GM04504 (cell line): ENCODE data around the gene BCO2.

Source experiments
- DNase-seq: peaks from one replicate; pipeline ENCODE4 v3.0.0-alpha.2; 2012; ENCODE audit warnings: low read depth

Gene BCO2

DNA sequence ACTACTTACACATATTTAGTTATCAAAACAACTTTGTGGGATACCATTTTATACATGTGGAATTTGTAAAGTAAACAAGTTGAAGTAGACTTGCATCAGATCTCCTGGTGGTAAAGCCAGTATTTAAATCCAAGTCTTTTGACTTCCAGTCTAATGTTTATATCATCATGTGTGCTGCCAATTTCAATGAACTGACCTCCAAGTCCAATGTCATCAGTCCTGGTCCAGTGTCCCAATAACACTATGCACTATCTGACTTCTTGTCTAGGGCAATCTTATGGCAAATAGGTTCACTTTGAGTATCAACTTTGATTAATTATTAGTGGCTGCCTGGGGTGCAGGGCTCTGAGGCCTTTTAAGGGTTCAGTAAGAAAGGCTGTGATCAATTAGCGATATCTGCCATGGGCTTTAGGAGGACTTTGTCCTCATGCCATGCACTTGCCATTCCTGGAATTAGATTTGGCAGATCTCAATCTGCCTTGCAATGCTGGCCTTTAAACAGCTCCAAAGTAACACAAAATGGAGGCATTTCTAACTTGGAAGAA, 41.3 kb downstream of the BCO2 start:
- DNase-seq, result no peak

GRCh38 chr11:112219476-112220232, 44.3 kb downstream of the BCO2 start:
- DNase-seq, result peak; percentile 49

GRCh38 chr11:112221274-112221835, 46.0 kb downstream of the BCO2 start:
- DNase-seq, result no peak

GRCh38 chr11:112222303-112222702, 47.0 kb downstream of the BCO2 start:
- no peak for DNase-seq

GRCh38 chr11:112223121-112223520, 47.8 kb downstream of the BCO2 start:
- DNase-seq, result no peak

DNA sequence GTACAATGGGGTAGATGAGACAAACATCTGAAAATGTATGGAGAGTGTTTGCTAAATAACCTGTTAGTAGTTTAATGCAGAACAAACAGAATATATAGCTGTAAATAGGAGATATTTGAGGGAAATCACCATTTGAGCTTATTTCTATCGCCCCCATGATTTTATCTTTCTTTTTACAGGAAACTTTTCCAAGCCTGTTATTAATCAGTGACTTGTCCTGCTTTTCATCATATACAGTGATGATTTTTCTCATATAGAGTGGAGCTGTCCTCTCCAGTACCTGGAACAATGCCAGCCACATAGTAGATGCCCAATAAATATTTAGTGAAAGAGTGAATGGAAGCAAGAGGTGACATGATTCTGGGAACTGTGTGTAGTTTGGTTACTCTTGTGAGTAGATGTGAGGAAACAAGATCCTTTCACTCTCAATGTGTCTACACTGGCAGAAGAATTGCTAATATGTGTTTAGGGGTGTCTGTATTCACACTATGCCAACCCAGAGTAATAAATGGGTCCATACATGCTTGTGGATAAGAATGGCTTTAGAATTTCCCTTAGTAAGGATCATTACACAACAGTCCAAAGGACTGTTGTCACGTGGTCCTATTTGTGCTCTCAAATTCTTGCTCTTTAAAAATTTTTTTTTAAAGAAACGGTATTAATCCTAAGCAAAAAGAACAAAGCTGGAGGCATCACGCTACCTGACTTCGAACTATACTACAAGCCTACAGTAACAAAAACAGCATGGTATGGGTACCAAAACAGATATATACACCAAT, 48.6 kb downstream of the BCO2 start:
- no peak for DNase-seq

DNA sequence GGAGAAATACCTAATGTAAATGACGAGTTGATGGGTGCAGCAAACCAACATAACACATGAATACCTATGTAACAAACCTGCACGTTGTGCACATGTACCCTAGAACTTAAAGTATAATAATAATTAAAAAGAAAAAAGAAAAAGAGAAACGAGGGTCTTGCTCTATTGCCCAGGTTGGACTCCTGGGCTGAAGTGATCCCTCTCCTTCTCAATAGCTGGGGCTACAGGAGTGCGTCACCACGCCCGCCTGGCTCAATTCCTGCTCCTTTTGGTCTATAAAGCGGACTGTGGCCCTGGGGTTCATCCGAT, 50.4 kb downstream of the BCO2 start:
- no peak for DNase-seq

DNA sequence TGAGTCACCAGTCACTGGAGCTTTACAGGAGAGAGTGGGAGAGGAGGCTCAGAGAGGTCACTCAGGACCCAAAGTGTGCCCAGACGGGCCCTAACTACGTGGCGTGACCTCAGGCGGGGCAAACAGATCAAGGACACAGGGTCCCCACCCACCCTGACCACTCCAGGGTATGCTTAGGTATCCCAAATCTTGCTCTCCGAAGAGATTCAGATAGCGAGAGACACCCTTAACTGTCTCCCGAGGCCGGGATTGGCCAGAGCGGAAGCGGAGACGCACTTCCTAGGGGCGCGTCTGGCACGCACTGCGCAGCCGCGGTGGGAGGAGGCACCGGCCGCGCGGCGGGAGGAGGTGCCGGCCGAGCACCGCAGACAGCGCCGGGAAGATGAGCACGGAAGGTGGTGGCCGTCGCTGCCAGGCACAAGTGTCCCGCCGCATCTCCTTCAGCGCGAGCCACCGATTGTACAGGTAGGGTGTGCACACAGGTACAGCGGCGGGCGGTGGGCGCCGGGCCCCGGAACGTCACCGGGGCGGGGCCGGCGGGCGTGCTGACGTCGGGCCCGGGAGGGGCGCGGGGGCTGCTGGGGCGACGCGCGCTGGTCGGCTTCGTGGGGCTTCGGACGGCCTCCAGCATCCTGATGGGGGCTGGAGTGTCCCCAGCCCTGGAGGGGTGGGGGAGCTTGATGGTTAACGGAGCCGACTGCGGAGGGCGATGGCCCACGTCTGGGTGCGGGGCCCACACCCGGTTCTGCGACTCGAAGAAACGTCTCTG, 50.9 kb downstream of the BCO2 start, which contains the start of gene PTS:
Gene PTS, plus strand, starts transcription at position 367 of the 769 bp plus-strand sequence. Its CDS starts 16 bp downstream, at position 383.
- DNase-seq, result peak; percentile 76

GRCh38 chr11:112226831-112227401, 51.6 kb downstream of the BCO2 start:
- DNase-seq, result no peak

DNA sequence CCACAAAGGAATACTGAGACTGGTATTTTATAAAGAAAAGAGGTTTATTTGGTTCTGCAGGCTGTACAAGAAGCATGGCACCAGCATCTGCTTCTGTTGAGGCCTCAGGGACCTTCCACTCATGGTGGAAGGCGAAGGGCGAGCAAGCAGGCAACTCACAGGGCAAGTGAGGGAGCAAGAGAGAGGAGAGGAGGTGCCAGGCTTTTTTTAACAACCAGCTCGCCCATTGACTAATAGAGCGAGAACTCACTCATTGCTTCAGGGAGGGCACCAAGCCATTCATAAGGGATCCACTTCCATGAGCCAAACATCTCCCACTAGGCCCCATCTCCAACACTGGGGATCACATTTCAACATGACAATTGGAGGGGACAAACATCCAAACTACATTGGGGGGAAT, 52.2 kb downstream of the BCO2 start:
- no peak for DNase-seq

DNA sequence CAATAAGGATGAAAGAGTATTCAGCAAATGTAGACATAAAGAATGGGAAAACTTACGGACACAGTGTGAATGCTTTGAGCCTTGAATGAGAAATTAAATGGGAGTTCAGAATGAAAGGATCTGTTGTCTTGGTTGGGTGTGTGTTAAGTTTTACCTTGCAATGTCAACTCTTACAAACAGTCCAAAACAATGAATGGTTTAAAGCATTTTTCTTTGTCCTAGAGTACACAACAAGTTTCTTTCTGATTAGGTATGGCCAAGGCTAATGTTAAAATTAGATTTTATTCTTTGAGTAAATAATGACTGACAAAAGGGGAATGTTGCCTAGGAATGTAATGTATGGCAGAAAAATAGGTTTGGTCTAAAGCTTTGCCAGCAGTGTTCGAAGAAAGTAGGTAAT, 53.4 kb downstream of the BCO2 start:
- DNase-seq, result no peak

GRCh38 chr11:112229159-112229558, 53.8 kb downstream of the BCO2 start:
- DNase-seq, result no peak

DNA sequence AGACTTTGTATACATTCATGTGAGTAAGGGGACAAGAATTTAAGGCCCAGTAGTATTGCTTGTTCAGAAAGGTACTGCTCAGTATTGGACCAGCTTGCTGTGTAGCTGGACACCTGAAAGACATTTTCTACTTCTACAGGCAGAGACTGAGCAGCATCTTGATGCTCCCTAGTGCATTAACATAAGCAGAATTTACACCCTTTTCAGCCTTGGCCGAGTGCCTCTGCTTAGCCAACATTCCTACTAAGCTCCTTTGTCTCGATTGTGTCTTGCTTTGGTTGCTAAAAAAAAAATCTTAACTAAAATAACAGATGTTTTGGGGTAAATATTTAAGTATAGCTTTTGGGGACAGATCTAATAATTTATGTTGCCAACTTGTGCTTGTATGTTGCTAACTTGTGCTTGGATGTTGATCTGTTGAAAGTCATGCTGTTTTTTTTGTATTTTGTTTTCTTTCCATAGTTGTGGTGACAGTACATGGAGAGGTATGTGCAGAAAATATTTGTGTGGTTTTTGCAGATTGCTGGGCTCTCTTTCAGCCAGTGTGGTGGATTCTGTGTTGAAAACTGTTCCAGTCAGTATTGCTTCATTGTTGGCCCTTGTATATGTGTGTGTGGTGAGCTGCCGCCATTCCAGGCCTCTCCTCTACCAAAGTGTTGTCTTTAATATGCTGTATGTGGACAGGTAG, 54.6 kb downstream of the BCO2 start:
- peak; percentile 76 for DNase-seq

DNA sequence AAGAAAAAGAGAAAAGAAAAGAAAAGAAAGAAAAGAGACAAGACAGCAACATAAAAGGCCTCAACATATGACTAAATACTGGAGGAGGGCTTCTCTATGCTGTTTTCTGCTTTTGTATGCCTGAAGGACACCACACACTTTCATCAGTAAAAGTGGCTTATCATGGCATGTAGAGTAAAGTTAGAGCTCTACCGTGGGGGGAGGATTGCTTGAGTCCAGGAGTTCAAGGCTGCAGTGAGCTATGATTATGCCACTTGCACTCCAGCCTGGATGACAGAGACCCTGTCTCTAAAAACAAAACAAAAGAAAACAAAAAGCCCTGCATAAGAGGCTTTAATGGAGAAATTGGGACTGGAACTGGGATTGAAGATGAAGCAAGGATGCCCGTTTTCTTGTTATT, 56.6 kb downstream of the BCO2 start:
- no peak for DNase-seq

DNA sequence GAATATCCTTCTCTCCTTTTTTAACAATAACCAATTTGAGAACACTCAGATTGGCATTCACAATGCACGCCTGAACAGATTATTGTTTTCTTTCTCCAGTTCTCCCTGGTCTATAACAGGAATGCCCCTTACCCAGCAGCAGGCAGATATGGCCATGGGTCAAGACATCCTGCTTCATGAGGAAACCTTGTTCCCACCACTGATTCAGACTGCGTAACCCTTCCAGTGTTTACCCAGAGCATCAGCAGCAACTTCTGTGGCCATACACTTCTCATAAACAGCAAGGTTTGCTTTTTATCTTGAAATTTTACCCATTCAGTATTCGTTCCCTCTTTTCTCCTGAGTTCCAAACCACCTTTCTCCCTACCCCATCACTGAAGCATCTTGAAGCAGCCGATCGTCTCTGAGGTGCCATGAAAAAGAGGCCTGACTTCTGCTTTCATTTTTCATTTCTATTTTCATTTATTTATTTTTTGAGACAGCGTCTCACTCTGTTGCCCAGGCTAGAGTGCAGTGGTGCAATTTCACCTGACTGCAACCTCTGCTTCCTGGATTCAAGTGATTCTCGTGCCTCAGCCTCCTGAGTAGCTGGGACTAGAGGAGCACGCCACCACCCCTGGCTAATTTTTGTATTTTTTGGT, 60.6 kb downstream of the BCO2 start:
- DNase-seq, result no peak

- DNase-seq, result no peak
These were observed 62.1 kb downstream of the BCO2 start for GRCh38 chr11:112237451-112237850.

DNA sequence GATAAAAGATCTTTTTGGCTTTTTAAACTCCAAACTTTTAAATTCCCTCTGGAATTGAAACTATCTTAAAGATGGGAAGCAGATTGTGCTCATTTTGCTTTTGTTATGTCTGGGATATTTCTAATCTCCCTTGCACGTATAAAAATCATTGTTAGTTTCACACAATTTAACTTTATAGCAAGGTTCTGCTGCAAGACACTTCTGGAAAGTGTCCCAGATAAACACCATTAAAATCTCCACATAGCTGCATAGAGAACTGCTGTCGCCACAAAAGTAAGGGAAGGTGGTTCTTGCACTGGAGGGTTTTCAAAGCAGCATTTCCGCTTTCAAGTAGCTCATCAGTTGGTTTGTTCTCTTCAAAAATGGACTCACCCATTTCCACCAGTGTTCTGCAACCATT, 62.7 kb downstream of the BCO2 start:
- DNase-seq, result no peak

DNA sequence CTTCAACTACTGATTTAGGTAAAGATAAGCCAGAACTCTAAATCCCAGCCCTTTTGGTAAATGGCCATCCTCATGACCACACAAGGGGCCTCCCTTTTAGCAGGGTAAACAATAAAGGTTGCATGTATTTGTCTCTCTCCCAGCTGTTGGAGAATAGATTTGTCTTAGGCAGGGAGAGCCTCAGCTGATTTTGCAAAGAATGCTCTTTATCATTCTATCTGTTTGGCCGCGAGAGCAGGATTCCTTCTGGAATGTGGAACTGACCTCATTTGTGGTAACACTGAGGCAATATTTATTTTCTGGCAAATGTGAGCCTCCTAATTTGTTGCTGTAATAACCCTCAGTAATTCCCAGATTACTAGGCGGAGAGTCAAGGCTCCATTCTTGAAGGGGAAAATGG, 66.2 kb downstream of the BCO2 start:
- DNase-seq, result peak; percentile 59

DNA sequence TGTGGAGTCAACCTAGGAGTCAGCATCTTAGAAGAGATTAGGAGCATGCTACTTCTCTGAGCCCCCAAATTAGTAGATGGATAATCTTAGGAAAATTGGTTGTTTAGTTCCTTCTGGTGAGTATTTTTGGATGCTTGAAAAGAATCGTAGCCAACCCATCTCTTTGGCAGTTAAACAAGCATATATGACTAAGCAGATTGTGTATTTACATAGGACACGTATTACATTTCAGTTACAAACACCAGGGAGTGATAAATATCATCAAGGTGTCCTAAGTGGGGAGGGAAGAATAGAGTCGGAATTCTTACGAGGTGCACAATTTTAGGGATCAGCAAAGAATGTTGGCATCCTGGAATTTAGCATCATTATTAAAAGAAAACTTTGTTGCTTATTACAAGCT, 71.9 kb downstream of the BCO2 start:
- DNase-seq, result no peak

DNA sequence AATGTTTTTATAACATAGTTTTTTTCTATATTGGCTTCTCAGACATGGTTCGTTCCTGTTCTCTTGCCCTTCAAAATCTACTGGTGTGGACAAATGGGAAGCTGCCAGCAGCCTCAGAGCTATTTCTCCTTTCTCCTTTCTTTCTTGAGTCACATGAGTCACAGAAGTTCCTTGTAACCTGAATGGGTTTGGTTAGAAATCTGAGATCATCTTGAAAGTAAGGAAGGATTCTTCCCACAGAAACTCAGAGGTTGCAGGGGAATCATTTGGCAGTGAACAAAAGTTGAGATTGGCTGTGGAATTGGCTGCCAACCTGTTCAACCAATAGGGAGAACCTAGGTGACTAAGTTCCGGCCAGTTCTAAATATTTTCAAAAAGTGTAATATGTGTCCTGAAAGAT, 72.9 kb downstream of the BCO2 start:
- no peak for DNase-seq
